Caco-2 (cell line): Measurements from ENCODE around the gene LUM. TPM values are rescaled to one million over a fixed set of nuclear protein-coding genes. Genes with fewer than 3 reads are reported as not detected.
A peak's percentile ranks its signal among the peaks of the same experiment; 100 is the strongest.

ENCODE experiments used
- BruUV-seq: library from RNA; stranded (reverse); fragments of 400-500 nt; replicated peaks from 2 replicates; lab custom pipeline; 2021; lab: Mats Ljungman, UMichigan
- CTCF ChIA-PET: fragments of 300-600 bp; sonication (Branson Sonifier 250); formaldehyde crosslinking; loops from one replicate; lab custom pipeline; 2022; ENCODE audit warnings: antibody characterized with exemption; lab: Charles Lee
- POLR2A ChIA-PET: fragments of 300-600 bp; sonication (Branson Sonifier 250); formaldehyde crosslinking; loops from one replicate; lab custom pipeline; 2022; ENCODE audit warnings: antibody characterized with exemption; lab: Charles Lee
- DNase-seq, 2 experiments: peaks; one replicate each; pipeline versions ENCODE4 v3.0.0 to v3.0.0-alpha.2; 2020 to 2022
- H3K27me3 ChIP-seq: replicated peaks from 2 replicates; pipeline ENCODE4 v1.6.0; 2011; ENCODE audit warnings: low read length; ENCODE audit not compliant: control insufficient read depth, insufficient read depth
- H3K36me3 ChIP-seq: 2 replicates; pipeline ENCODE4 v1.5.1; 2011; ENCODE audit warnings: low read length; ENCODE audit not compliant: control insufficient read depth, insufficient read depth
- H3K4me1 ChIP-seq: fragments of 250-450 bp; sonication (Bioruptor Pico); 2 replicates; pipeline ENCODE4 v1.5.1; 2020; ENCODE audit warnings: mild to moderate bottlenecking
- H3K4me3 ChIP-seq: 2 replicates; pipeline ENCODE4 v1.5.1; 2011; ENCODE audit warnings: low read depth, mild to moderate bottlenecking, control low read depth, low read length
- H3K9me3 ChIP-seq: fragments of 250-450 bp; sonication (Bioruptor Pico); 2 replicates; pipeline ENCODE4 v1.5.1; 2020; ENCODE audit warnings: mild to moderate bottlenecking, moderate library complexity
- H3K27ac Mint-ChIP-seq: one replicate; pipeline ENCODE4 v1.8.0; 2022; ENCODE audit warnings: mixed read lengths; ENCODE audit not compliant: unreplicated experiment
- H3K27me3 Mint-ChIP-seq: one replicate; pipeline ENCODE4 v1.8.0; 2022; ENCODE audit warnings: mixed read lengths; ENCODE audit not compliant: insufficient read depth, unreplicated experiment
- H3K36me3 Mint-ChIP-seq: one replicate; pipeline ENCODE4 v1.8.0; 2022; ENCODE audit warnings: mild to moderate bottlenecking, mixed read lengths; ENCODE audit not compliant: insufficient read depth, unreplicated experiment
- H3K4me1 Mint-ChIP-seq: one replicate; pipeline ENCODE4 v1.8.0; 2022; ENCODE audit warnings: low read depth, mixed read lengths; ENCODE audit not compliant: unreplicated experiment
- H3K4me3 Mint-ChIP-seq: one replicate; pipeline ENCODE4 v1.8.0; 2022; ENCODE audit warnings: mild to moderate bottlenecking, moderate library complexity, mixed read lengths; ENCODE audit not compliant: unreplicated experiment
- H3K9me3 Mint-ChIP-seq: one replicate; pipeline ENCODE4 v1.8.0; 2022; ENCODE audit warnings: mixed read lengths; ENCODE audit not compliant: unreplicated experiment
- intact Hi-C: fragments of 100-400 bp; cut with micrococcal nuclease; formaldehyde crosslinking; loops from one replicate; pipeline ENCODE4 v1.10.0; 2022; ENCODE audit not compliant: unreplicated experiment
- total RNA-seq: library from RNA; stranded (reverse); gene quantifications from 2 replicates; pipeline ENCODE4 v1.2.3, GENCODE V29; 2022
- TF ChIP-seq, protein P1 (sequence below), 2 experiments: fragments of 200-600 bp in 1 of 2; IDR thresholded peaks; 1 replicate in 1 of 2; 2 replicates in 1 of 2; pipeline versions ENCODE4 v1.5.1 to v1.8.0; 2011 to 2022; ENCODE audit warnings: antibody characterized with exemption in 1 of 2, control low read depth in 1 of 2, inconsistent platforms in 1 of 2, low read depth in 1 of 2, low read length in 1 of 2, mild to moderate bottlenecking in 1 of 2, moderate library complexity in 1 of 2; ENCODE audit not compliant: insufficient read depth in 1 of 2, severe bottlenecking in 1 of 2, unreplicated experiment in 1 of 2

LUM gene
- total RNA-seq, 1 experiment from 2014 or later: 4.5 TPM

DNA sequence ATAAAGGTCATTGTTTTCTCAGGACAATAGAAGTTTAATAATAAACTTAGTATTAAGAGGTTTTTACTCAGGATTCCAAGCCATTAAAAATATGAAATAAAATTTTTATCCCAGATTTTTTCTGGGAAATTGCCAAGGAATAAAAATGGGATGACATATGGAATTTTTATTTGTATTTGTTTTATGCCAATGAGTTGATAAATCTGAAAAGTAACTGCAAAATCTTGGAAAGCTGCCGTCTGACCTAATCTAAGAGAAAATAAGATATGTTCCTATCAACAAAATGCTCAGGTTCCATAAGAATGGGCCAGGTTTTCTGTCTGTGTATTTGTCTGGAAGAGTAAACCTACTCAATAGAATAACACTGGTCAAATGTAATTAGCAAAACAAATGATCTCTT lies 31.3 kb downstream of the LUM start:
- CTCF ChIA-PET: no interaction called here
- Mint-ChIP-seq H3K4me3 (no peak overlapping the region), H3K4me1 (peaks cover 31% of the 10 kb centered on the region), H3K27ac (no peak overlapping the region), H3K36me3 (no peaks in the 10 kb centered on the region), H3K27me3 (no peaks in the 10 kb centered on the region), H3K9me3 (peaks cover 3% of the 10 kb centered on the region)
- POLR2A ChIA-PET: no interaction called here
- Histone ChIP-seq H3K36me3 (no peaks in the 10 kb centered on the region), H3K27me3 (no peaks in the 10 kb centered on the region), H3K4me3 (no peak overlapping the region), H3K9me3 (no peaks in the 10 kb centered on the region), H3K4me1 (peaks cover 21% of the 10 kb centered on the region)
- intact Hi-C loops: no loop called here
- BruUV-seq: no TSS peak
- TF ChIP-seq, protein P1, sequence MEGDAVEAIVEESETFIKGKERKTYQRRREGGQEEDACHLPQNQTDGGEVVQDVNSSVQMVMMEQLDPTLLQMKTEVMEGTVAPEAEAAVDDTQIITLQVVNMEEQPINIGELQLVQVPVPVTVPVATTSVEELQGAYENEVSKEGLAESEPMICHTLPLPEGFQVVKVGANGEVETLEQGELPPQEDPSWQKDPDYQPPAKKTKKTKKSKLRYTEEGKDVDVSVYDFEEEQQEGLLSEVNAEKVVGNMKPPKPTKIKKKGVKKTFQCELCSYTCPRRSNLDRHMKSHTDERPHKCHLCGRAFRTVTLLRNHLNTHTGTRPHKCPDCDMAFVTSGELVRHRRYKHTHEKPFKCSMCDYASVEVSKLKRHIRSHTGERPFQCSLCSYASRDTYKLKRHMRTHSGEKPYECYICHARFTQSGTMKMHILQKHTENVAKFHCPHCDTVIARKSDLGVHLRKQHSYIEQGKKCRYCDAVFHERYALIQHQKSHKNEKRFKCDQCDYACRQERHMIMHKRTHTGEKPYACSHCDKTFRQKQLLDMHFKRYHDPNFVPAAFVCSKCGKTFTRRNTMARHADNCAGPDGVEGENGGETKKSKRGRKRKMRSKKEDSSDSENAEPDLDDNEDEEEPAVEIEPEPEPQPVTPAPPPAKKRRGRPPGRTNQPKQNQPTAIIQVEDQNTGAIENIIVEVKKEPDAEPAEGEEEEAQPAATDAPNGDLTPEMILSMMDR (IDR thresholded peaks at IDR 0.05; ENCODE audit: insufficient read depth in 1 of 2, low read depth in 1 of 2, low read length in 1 of 2, severe bottlenecking in 1 of 2, unreplicated experiment in 1 of 2): no peak
- DNase-seq: no peak

DNA sequence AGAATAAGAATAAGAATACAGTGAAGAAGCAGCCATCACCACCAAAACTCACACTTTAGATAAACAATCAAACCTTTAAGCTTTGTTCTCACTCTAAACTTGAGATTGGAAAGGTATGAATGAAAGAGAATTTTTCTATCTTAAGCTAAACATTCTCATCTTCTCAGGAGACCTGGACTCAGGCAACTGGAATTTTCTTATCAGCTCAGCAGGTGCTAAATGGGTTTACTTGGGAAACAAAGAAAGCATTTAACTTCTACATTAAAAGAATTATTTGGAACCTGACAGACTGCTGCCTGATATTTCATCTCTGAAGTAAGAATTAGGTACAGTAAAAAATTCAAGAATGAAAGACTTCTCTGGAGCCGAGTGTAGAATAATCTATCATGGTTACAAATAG lies 32.8 kb downstream of the LUM start:
- no peaks in the 10 kb centered on the region for H3K36me3 Mint-ChIP-seq
- H3K9me3 ChIP-seq: no peaks in the 10 kb centered on the region
- H3K9me3 Mint-ChIP-seq: peaks cover 10% of the 10 kb centered on the region
- no peak for DNase-seq
- H3K27me3 Mint-ChIP-seq: no peaks in the 10 kb centered on the region
- no peak overlapping the region for H3K27ac Mint-ChIP-seq
- peaks cover 36% of the 10 kb centered on the region for H3K4me1 Mint-ChIP-seq
- CTCF ChIA-PET: no interaction called here
- H3K4me1 ChIP-seq: peaks cover 29% of the 10 kb centered on the region
- intact Hi-C loops: loop anchor here (1.0 kb wide), 1 partner anchor 33 kb away; the partner anchor contains the start of gene LUM
- no TSS peak for BruUV-seq
- peak overlapping the region; percentile 31 for H3K4me3 Mint-ChIP-seq
- no peaks in the 10 kb centered on the region for H3K27me3 ChIP-seq
- no peak overlapping the region for H3K4me3 ChIP-seq
- H3K36me3 ChIP-seq: no peaks in the 10 kb centered on the region
- POLR2A ChIA-PET: no interaction called here
- TF ChIP-seq, protein P1 (IDR thresholded peaks at IDR 0.05; ENCODE audit: insufficient read depth in 1 of 2, low read depth in 1 of 2, low read length in 1 of 2, severe bottlenecking in 1 of 2, unreplicated experiment in 1 of 2): no peak

DNA sequence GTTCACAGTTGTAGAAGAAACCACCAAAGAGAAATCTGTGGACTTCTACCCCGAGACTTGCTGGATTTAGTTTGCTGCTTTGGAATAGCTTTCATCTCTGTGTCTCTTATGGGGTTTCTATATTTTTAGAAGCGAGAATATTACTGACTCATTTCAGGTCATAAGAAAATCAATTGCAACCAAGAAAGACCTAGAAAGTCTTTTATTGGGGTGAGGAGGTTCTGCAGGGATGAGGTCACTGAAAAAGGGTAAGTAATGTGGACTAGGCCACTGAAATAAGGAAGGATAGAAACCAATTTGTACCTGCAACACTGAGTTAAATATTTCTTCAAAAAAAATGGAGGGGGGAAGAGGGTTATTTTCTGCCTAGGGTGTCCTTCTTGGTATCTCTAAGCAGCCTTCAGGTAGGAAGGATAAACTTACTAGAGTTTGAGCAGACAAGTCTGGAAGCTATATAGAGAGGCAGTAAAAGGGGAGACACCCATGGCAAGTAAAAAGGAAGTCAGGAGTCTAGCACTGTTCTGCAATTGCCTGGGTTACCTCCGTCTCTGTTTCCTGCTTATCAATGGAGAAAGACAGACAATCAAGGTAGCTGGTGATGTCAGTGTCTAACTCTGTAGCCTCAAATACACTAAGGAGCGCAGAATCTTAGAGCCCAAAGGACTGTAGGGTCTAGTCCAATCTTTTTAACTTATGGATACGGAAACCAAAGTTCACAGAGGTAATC lies 33.9 kb downstream of the LUM start:
- no peak overlapping the region for H3K27ac Mint-ChIP-seq

More for the DNA sequence above, 33.9 kb downstream of the LUM start:
- Mint-ChIP-seq H3K4me3 (no peak overlapping the region), H3K36me3 (no peaks in the 10 kb centered on the region), H3K9me3 (peaks cover 10% of the 10 kb centered on the region), H3K27me3 (no peaks in the 10 kb centered on the region), H3K4me1 (peaks cover 36% of the 10 kb centered on the region)
- Histone ChIP-seq H3K27me3 (no peaks in the 10 kb centered on the region), H3K4me3 (no peak overlapping the region), H3K36me3 (no peaks in the 10 kb centered on the region), H3K9me3 (no peaks in the 10 kb centered on the region), H3K4me1 (peaks cover 29% of the 10 kb centered on the region)
- CTCF ChIA-PET: no interaction called here
- BruUV-seq: no TSS peak
- DNase-seq: no peak
- TF ChIP-seq, protein P1 (IDR thresholded peaks at IDR 0.05; ENCODE audit: insufficient read depth in 1 of 2, low read depth in 1 of 2, low read length in 1 of 2, severe bottlenecking in 1 of 2, unreplicated experiment in 1 of 2): no peak
- intact Hi-C loops: no loop called here
- POLR2A ChIA-PET: no interaction called here
